ENCODE data around the gene APOE. TPM values are rescaled to one million over a fixed set of nuclear protein-coding genes. Genes with fewer than 3 reads are reported as not detected.

The APOE gene
- total and polyA plus RNA-seq, 2 of the 13 experiments (the other 11 are each of a cell fraction or from before 2014, with no cell fraction given) = 1,328 to 1,470 TPM

DNA sequence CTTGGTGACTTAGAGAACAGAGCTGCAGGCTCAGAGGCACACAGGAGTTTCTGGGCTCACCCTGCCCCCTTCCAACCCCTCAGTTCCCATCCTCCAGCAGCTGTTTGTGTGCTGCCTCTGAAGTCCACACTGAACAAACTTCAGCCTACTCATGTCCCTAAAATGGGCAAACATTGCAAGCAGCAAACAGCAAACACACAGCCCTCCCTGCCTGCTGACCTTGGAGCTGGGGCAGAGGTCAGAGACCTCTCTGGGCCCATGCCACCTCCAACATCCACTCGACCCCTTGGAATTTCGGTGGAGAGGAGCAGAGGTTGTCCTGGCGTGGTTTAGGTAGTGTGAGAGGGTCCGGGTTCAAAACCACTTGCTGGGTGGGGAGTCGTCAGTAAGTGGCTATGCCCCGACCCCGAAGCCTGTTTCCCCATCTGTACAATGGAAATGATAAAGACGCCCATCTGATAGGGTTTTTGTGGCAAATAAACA is 18.7 kb downstream of the APOE start (continued):
- TF ChIP-seq, protein P1, sequence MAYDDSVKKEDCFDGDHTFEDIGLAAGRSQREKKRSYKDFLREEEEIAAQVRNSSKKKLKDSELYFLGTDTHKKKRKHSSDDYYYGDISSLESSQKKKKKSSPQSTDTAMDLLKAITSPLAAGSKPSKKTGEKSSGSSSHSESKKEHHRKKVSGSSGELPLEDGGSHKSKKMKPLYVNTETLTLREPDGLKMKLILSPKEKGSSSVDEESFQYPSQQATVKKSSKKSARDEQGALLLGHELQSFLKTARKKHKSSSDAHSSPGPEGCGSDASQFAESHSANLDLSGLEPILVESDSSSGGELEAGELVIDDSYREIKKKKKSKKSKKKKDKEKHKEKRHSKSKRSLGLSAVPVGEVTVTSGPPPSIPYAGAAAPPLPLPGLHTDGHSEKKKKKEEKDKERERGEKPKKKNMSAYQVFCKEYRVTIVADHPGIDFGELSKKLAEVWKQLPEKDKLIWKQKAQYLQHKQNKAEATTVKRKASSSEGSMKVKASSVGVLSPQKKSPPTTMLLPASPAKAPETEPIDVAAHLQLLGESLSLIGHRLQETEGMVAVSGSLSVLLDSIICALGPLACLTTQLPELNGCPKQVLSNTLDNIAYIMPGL (CRISPR knock-in tag; IDR thresholded peaks at IDR 0.05; ENCODE audit: borderline replicate concordance in 1 of 2, low read depth in 1 of 2) = peak; percentile 27 to 89; a peak in 2 of 4 replicates
- TF ChIP-seq, protein P2, sequence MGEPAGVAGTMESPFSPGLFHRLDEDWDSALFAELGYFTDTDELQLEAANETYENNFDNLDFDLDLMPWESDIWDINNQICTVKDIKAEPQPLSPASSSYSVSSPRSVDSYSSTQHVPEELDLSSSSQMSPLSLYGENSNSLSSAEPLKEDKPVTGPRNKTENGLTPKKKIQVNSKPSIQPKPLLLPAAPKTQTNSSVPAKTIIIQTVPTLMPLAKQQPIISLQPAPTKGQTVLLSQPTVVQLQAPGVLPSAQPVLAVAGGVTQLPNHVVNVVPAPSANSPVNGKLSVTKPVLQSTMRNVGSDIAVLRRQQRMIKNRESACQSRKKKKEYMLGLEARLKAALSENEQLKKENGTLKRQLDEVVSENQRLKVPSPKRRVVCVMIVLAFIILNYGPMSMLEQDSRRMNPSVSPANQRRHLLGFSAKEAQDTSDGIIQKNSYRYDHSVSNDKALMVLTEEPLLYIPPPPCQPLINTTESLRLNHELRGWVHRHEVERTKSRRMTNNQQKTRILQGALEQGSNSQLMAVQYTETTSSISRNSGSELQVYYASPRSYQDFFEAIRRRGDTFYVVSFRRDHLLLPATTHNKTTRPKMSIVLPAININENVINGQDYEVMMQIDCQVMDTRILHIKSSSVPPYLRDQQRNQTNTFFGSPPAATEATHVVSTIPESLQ (CRISPR knock-in tag; conservative IDR thresholded peaks at IDR 0.05) = 0 out of 2 replicates have a peak, but pooled peaks have one; percentile 46
- peak; percentile 94 for TF ChIP-seq KDM4B (CRISPR knock-in tag; IDR thresholded peaks at IDR 0.05)
- no peak for TF ChIP-seq CAMTA2 (CRISPR knock-in tag; IDR thresholded peaks at IDR 0.05; ENCODE audit: borderline replicate concordance)
- TF ChIP-seq, protein P3, sequence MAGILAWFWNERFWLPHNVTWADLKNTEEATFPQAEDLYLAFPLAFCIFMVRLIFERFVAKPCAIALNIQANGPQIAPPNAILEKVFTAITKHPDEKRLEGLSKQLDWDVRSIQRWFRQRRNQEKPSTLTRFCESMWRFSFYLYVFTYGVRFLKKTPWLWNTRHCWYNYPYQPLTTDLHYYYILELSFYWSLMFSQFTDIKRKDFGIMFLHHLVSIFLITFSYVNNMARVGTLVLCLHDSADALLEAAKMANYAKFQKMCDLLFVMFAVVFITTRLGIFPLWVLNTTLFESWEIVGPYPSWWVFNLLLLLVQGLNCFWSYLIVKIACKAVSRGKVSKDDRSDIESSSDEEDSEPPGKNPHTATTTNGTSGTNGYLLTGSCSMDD (CRISPR knock-in tag; IDR thresholded peaks at IDR 0.05) = no peak
- no peak for TF ChIP-seq ZNF569 (CRISPR knock-in tag; IDR thresholded peaks at IDR 0.05; ENCODE audit: borderline replicate concordance)
- peak; percentile 81; the same call in 1 of the 2 replicates for TF ChIP-seq ZNF772 (CRISPR knock-in tag; IDR thresholded peaks at IDR 0.05)
- TF ChIP-seq SNRNP70 (IDR thresholded peaks at IDR 0.05; ENCODE audit: low read depth, low read length) = no peak
- TF ChIP-seq ZBTB38 (CRISPR knock-in tag; IDR thresholded peaks at IDR 0.05) = peak; percentile 77
- TF ChIP-seq, protein P4, sequence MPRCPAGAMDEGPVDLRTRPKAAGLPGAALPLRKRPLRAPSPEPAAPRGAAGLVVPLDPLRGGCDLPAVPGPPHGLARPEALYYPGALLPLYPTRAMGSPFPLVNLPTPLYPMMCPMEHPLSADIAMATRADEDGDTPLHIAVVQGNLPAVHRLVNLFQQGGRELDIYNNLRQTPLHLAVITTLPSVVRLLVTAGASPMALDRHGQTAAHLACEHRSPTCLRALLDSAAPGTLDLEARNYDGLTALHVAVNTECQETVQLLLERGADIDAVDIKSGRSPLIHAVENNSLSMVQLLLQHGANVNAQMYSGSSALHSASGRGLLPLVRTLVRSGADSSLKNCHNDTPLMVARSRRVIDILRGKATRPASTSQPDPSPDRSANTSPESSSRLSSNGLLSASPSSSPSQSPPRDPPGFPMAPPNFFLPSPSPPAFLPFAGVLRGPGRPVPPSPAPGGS (CRISPR knock-in tag; IDR thresholded peaks at IDR 0.05) = peak; percentile 91
- TF ChIP-seq NKX3-1 (CRISPR knock-in tag; IDR thresholded peaks at IDR 0.05) = 0 out of 2 replicates have a peak, but pooled peaks have one; percentile 25
- TF ChIP-seq ZNF629 (CRISPR knock-in tag; conservative IDR thresholded peaks at IDR 0.05) = peak; percentile 84
- TF ChIP-seq, protein P5, sequence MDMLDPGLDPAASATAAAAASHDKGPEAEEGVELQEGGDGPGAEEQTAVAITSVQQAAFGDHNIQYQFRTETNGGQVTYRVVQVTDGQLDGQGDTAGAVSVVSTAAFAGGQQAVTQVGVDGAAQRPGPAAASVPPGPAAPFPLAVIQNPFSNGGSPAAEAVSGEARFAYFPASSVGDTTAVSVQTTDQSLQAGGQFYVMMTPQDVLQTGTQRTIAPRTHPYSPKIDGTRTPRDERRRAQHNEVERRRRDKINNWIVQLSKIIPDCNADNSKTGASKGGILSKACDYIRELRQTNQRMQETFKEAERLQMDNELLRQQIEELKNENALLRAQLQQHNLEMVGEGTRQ (IDR thresholded peaks at IDR 0.05; ENCODE audit: low read depth, low read length) = no peak
- TF ChIP-seq, protein P5 (CRISPR knock-in tag; IDR thresholded peaks at IDR 0.05; ENCODE audit: borderline replicate concordance) = peak; percentile 59; the same call in 1 of the 2 replicates
- peak; percentile 29; the same call in 1 of the 2 replicates for TF ChIP-seq NFYC (CRISPR knock-in tag; IDR thresholded peaks at IDR 0.05)
- TF ChIP-seq ZKSCAN1 (IDR thresholded peaks at IDR 0.05; ENCODE audit: low read length) = no peak
- no peak for TF ChIP-seq ELF4 (CRISPR knock-in tag; IDR thresholded peaks at IDR 0.05; ENCODE audit: borderline replicate concordance)
- TF ChIP-seq FIP1L1 (IDR thresholded peaks at IDR 0.05; ENCODE audit: borderline replicate concordance, insufficient read depth, low read depth, low read length) = no peak
- TF ChIP-seq ZNF101 (CRISPR knock-in tag; IDR thresholded peaks at IDR 0.05; ENCODE audit: borderline replicate concordance, low read depth) = no peak
- TF ChIP-seq YEATS2 (CRISPR knock-in tag; IDR thresholded peaks at IDR 0.05; ENCODE audit: borderline replicate concordance) = peak; percentile 74; the same call in 1 of the 2 replicates
- peak; percentile 89 for TF ChIP-seq SP5 (CRISPR knock-in tag; IDR thresholded peaks at IDR 0.05; ENCODE audit: borderline replicate concordance, low read depth)

Measured in HepG2 (cell line).